Ascending aorta (tissue), 2 donors: ENCODE data around the gene SEMA6C. TPM values are rescaled to one million over a fixed set of nuclear protein-coding genes. Genes with fewer than 3 reads are reported as not detected.
"Not testable (repeated sequence)": the region's sequence is repeated elsewhere in the genome, so short reads cannot be mapped to it uniquely, and the experiment has no call there.

Experiments
- DNase-seq, 2 donors: peaks; one replicate each; pipeline ENCODE4 v3.0.0-alpha.2; 2019; ENCODE audit warnings: low spot score in 2 of 2
- H3K27ac ChIP-seq, 2 donors: fragments of 200-600 bp; sonication (generic); one replicate each; pipeline ENCODE4 v1.5.1; 2016 to 2017; ENCODE audit warnings: mild to moderate bottlenecking in 1 of 2
- H3K27me3 ChIP-seq: fragments of 200-600 bp; sonication (generic); one replicate; pipeline ENCODE4 v1.5.1; 2017
- H3K36me3 ChIP-seq, 2 donors: fragments of 200-600 bp; sonication (generic); one replicate each; pipeline ENCODE4 v1.5.1; 2016
- H3K4me1 ChIP-seq, 2 donors: fragments of 200-600 bp; sonication (generic); one replicate each; pipeline ENCODE4 v1.5.1; 2016 to 2017; ENCODE audit warnings: mild to moderate bottlenecking in 1 of 2
- H3K4me3 ChIP-seq, 2 donors: fragments of 200-600 bp; sonication (generic); one replicate each; pipeline ENCODE4 v1.5.1; 2016 to 2017; ENCODE audit warnings: mild to moderate bottlenecking in 1 of 2
- H3K9me3 ChIP-seq, 2 donors: fragments of 200-600 bp; sonication (generic); one replicate each; pipeline ENCODE4 v1.5.1; 2016
- intact Hi-C: fragments of 100-400 bp; cut with DNase I; formaldehyde crosslinking; loops from one replicate; pipeline ENCODE4 v1.15.1; 2023
- total RNA-seq: library from RNA; depleted of rRNA; stranded (reverse); fragments of >200 nt; gene quantifications from one replicate; pipeline ENCODE4 v1.1.0, GENCODE V29; 2016
- TF ChIP-seq, protein P1 (sequence below), 3 experiments: fragments of 200-600 bp in 2 of 3; fragments of 450-650 bp in 1 of 3; sonication (generic) in 2 of 3; IDR thresholded peaks; one replicate each; pipeline ENCODE4 v1.5.1; 2016 to 2019; ENCODE audit warnings: antibody characterized with exemption in 3 of 3, mild to moderate bottlenecking in 1 of 3, moderate library complexity in 1 of 3

Gene SEMA6C
- total RNA-seq, 1 donor from 2014 or later: 31.8 TPM

- Histone ChIP-seq H3K27me3 (no peaks in the 10 kb centered on the region), H3K4me3 (peak within 1 kb of the TSS; percentile 71 to 76), H3K36me3 (peaks cover 9% of the 10 kb centered on the region in 2 donors), H3K4me1 (peaks cover 0 to 14% of the 10 kb centered on the region in 2 donors), H3K9me3 (no peaks in the 10 kb centered on the region), H3K27ac (peak within 1 kb of the TSS; percentile 70 to 83)
- TF ChIP-seq, protein P1, sequence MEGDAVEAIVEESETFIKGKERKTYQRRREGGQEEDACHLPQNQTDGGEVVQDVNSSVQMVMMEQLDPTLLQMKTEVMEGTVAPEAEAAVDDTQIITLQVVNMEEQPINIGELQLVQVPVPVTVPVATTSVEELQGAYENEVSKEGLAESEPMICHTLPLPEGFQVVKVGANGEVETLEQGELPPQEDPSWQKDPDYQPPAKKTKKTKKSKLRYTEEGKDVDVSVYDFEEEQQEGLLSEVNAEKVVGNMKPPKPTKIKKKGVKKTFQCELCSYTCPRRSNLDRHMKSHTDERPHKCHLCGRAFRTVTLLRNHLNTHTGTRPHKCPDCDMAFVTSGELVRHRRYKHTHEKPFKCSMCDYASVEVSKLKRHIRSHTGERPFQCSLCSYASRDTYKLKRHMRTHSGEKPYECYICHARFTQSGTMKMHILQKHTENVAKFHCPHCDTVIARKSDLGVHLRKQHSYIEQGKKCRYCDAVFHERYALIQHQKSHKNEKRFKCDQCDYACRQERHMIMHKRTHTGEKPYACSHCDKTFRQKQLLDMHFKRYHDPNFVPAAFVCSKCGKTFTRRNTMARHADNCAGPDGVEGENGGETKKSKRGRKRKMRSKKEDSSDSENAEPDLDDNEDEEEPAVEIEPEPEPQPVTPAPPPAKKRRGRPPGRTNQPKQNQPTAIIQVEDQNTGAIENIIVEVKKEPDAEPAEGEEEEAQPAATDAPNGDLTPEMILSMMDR (IDR thresholded peaks at IDR 0.05): peak in 1 of 3 experiments; percentile 14
- peak; percentile 39 to 93 for DNase-seq
- intact Hi-C loops: no loop called here
Measured at GRCh38 chr1:151189637-151190445, 43.4 kb upstream of the SEMA6C start, which contains the start of gene VPS72. Gene VPS72 (minus strand): TSS chr1:151190197. CDS start chr1:151190121, 76 bp downstream.

- H3K9me3 ChIP-seq, DNase-seq, intact Hi-C loops, H3K27me3 ChIP-seq: not testable (repeated sequence)
- Histone ChIP-seq H3K4me1 (peaks cover 0 to 14% of the 10 kb centered on the region in 2 donors), H3K27ac (peak overlapping the region in 1 of 2 donors; percentile 83), H3K4me3 (peak overlapping the region; percentile 71 to 76), H3K36me3 (peaks cover 21% of the 10 kb centered on the region in 2 donors)
Measured at GRCh38 chr1:151188667-151189066, 42.2 kb upstream of the SEMA6C start.

DNA sequence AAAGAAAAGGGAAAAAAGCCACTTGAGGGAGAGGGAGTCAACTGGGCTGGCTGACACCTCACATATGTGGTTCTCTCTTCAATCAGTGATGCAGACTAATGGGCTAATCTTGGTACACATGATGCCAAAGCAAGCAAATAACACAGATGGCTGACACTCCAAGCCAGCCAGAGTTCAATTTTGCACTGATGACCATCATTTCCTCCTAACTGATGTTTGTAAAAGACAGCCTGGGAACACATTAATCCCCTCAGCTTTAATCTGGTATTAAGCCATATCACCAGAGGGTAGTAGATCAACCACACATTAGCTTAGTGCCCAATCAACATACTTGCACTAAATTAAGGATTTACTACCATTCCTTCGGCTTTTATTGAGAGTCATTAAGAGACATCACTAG lies 40.8 kb upstream of the SEMA6C start:
- peaks cover 0 to 14% of the 10 kb centered on the region in 2 donors for H3K4me1 ChIP-seq
- TF ChIP-seq, protein P1 (IDR thresholded peaks at IDR 0.05): no peak
- no peak overlapping the region for H3K27ac ChIP-seq
- intact Hi-C loops: no loop called here
- H3K4me3 ChIP-seq: no peak overlapping the region
- H3K27me3 ChIP-seq: no peaks in the 10 kb centered on the region
- DNase-seq: no peak
- H3K36me3 ChIP-seq: peaks cover 35 to 36% of the 10 kb centered on the region in 2 donors
- no peaks in the 10 kb centered on the region for H3K9me3 ChIP-seq

DNA sequence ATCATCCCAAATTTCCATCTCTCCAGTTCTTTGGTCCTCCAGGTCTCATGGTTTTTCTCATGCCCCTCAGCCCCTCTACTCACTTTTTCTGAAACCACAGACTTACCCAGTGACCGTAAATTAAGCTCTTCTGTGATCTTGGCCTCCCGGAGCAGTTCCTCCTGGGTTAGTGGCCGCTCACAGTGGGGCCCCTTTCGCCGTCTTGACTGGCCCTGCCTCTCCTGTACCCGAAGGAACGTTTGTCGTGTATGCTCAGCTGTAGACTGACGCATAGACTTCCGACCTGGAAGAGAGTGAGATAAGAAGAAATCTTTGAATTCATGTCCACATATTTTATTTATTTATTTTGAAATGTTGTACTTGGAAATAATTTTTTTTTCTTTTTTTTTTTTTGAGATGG lies 37.8 kb upstream of the SEMA6C start:
- DNase-seq: no peak
- Histone ChIP-seq H3K4me3 (no peak overlapping the region), H3K9me3 (no peaks in the 10 kb centered on the region), H3K4me1 (peaks cover 0 to 13% of the 10 kb centered on the region in 2 donors), H3K27ac (no peak overlapping the region), H3K27me3 (no peaks in the 10 kb centered on the region), H3K36me3 (peaks cover 63 to 66% of the 10 kb centered on the region in 2 donors)
- intact Hi-C loops: no loop called here
- TF ChIP-seq, protein P1 (IDR thresholded peaks at IDR 0.05): no peak

- TF ChIP-seq, protein P1 (IDR thresholded peaks at IDR 0.05): no peak
- intact Hi-C loops: no loop called here
- H3K9me3 ChIP-seq: no peaks in the 10 kb centered on the region
- H3K27ac ChIP-seq: no peak overlapping the region
- no peaks in the 10 kb centered on the region for H3K4me1 ChIP-seq
- H3K36me3 ChIP-seq: peaks cover 65 to 70% of the 10 kb centered on the region in 2 donors
- no peaks in the 10 kb centered on the region for H3K27me3 ChIP-seq
- no peak overlapping the region for H3K4me3 ChIP-seq
- DNase-seq: no peak
Measured at GRCh38 chr1:151176514-151177045, 30.1 kb upstream of the SEMA6C start.

- intact Hi-C loops: no loop called here
- Histone ChIP-seq H3K36me3 (peaks cover 58 to 63% of the 10 kb centered on the region in 2 donors), H3K4me1 (no peaks in the 10 kb centered on the region), H3K27me3 (no peaks in the 10 kb centered on the region), H3K4me3 (no peak within 1 kb of the TSS), H3K27ac (no peak within 1 kb of the TSS), H3K9me3 (no peaks in the 10 kb centered on the region)
- DNase-seq: no peak
- TF ChIP-seq, protein P1 (IDR thresholded peaks at IDR 0.05): peak in 2 of 3 experiments; percentile 20 to 36
Measured at GRCh38 chr1:151175863-151176262, 29.4 kb upstream of the SEMA6C start, which contains the start of gene TMOD4. Gene TMOD4 (minus strand): TSS chr1:151175981. CDS start chr1:151174875, 1,106 bp downstream.
